Measurements from ENCODE around the gene PGAP2. TPM values are rescaled to one million over a fixed set of nuclear protein-coding genes. Genes with fewer than 3 reads are reported as not detected.
A peak's percentile ranks its signal among the peaks of the same experiment; 100 is the strongest.

Gene PGAP2
- total and polyA plus RNA-seq, 8 donors, result 13.5 to 32.9 (median 18.8) TPM

GRCh38 chr11:3853899-3854659 lies 45.7 kb downstream of the PGAP2 start:
- WGBS, 2 donors, result 65 to 67% methylated on average over 11 of the region's 11 CpGs
- peaks cover 9 to 25% (median 20%) of the 10 kb centered on the region in 3 donors for H3K4me1 ChIP-seq
- no peak for TF ChIP-seq CTCF (IDR thresholded peaks at IDR 0.05)
- intact Hi-C loops (cut with DNase I), result loop anchor here in 1 of 3 donors (5.0 kb wide), 1 partner anchor 218 kb away; no protein-coding TSS in a partner anchor
- ATAC-seq, result peak in 2 of 4 donors; percentile 1 to 3
- H3K36me3 ChIP-seq, result no peaks in the 10 kb centered on the region
- peak overlapping the region in 3 of 4 donors; percentile 85 to 96 (median 96) for H3K27ac ChIP-seq
- peak in 3 of 6 donors; percentile 31 to 39 (median 38) for DNase-seq
- no peak for FAIRE-seq
- H3K4me3 ChIP-seq, result peak overlapping the region in 1 of 4 donors; percentile 84
- no peaks in the 10 kb centered on the region for H3K9me3 ChIP-seq
- H3K27me3 ChIP-seq, result no peaks in the 10 kb centered on the region

GRCh38 chr11:3854660-3854976 lies 46.3 kb downstream of the PGAP2 start:
- WGBS, 2 donors, result 21 to 27% methylated on average over 7 of the region's 7 CpGs
- ATAC-seq, result peak in 1 of 4 donors; percentile 1
- Histone ChIP-seq H3K9me3 (no peaks in the 10 kb centered on the region), H3K4me3 (peak overlapping the region in 2 of 4 donors; percentile 80 to 84), H3K4me1 (peaks cover 15 to 30% (median 26%) of the 10 kb centered on the region in 3 donors), H3K27me3 (no peaks in the 10 kb centered on the region), H3K36me3 (no peaks in the 10 kb centered on the region), H3K27ac (peak overlapping the region; percentile 85 to 96 (median 96))
- intact Hi-C loops (cut with DNase I), result loop anchor here in 1 of 3 donors (5.0 kb wide), 1 partner anchor 218 kb away; no protein-coding TSS in a partner anchor
- FAIRE-seq, result no peak
- DNase-seq, result no peak
- TF ChIP-seq CTCF (IDR thresholded peaks at IDR 0.05), result no peak

GRCh38 chr11:3854977-3855807 lies 46.8 kb downstream of the PGAP2 start, which contains the start of gene STIM1:
Gene STIM1 (plus strand): TSS chr11:3855664. CDS start chr11:3856271, 607 bp downstream.
- Histone ChIP-seq H3K4me3 (peak within 1 kb of the TSS; percentile 80 to 92 (median 82)), H3K27ac (peak within 1 kb of the TSS; percentile 85 to 96 (median 96)), H3K36me3 (no peaks in the 10 kb centered on the region), H3K4me1 (peaks cover 16 to 36% (median 28%) of the 10 kb centered on the region in 3 donors), H3K27me3 (no peaks in the 10 kb centered on the region), H3K9me3 (no peaks in the 10 kb centered on the region)
- ATAC-seq, result peak; percentile 89 to 95 (median 91)
- intact Hi-C loops (cut with DNase I), result loop anchor here in 1 of 3 donors (5.0 kb wide), 1 partner anchor 217 kb away; no protein-coding TSS in a partner anchor
- peak; percentile 93 to 98 (median 96) for DNase-seq
- TF ChIP-seq CTCF (IDR thresholded peaks at IDR 0.05), result peak; percentile 96 to 98 (median 97)
- no peak for FAIRE-seq
- 0 to 1% methylated on average over 39 to 86 of the region's 87 CpGs for WGBS, 2 donors

GRCh38 chr11:3855808-3856491 lies 47.6 kb downstream of the PGAP2 start:
- 1 to 2% methylated on average over 32 to 40 of the region's 40 CpGs for WGBS, 2 donors
- ATAC-seq, result peak; percentile 8 to 23 (median 22)
- peak in 4 of 6 donors; percentile 21 to 84 (median 53) for DNase-seq
- no peaks in the 10 kb centered on the region for H3K9me3 ChIP-seq
- no peaks in the 10 kb centered on the region for H3K27me3 ChIP-seq
- H3K27ac ChIP-seq, result peak overlapping the region; percentile 85 to 96 (median 96)
- intact Hi-C loops (cut with DNase I), result no loop called here
- no peak for FAIRE-seq
- peaks cover 16 to 37% (median 33%) of the 10 kb centered on the region in 3 donors for H3K4me1 ChIP-seq
- peak overlapping the region; percentile 80 to 92 (median 82) for H3K4me3 ChIP-seq
- no peaks in the 10 kb centered on the region for H3K36me3 ChIP-seq
- no peak for TF ChIP-seq CTCF (IDR thresholded peaks at IDR 0.05)

Data from pancreas (tissue), 10 donors.